Neutrophil (primary cell): Measurements from ENCODE around the gene DR1.
"Not testable (repeated sequence)": the region's sequence is repeated elsewhere in the genome, so short reads cannot be mapped to it uniquely, and the experiment has no call there.

Source experiments
- H3K27ac ChIP-seq: fragments of 200-600 bp; sonication (generic); 2 replicates; pipeline ENCODE4 v1.5.1; 2016; ENCODE audit warnings: mild to moderate bottlenecking, moderate library complexity
- H3K27me3 ChIP-seq: fragments of 200-600 bp; sonication (generic); 2 replicates; pipeline ENCODE4 v1.6.0; 2016; ENCODE audit warnings: mild to moderate bottlenecking
- H3K36me3 ChIP-seq: fragments of 200-600 bp; sonication (generic); 2 replicates; pipeline ENCODE4 v1.5.1; 2017
- H3K4me1 ChIP-seq, 2 experiments: fragments of 200-600 bp in 1 of 2; sonication (generic) in 1 of 2; 1 replicate in 1 of 2; 2 replicates in 1 of 2; pipeline versions ENCODE4 v1.5.1 to v1.6.1; 2013 to 2016; ENCODE audit warnings: low read depth in 1 of 2, low read length in 1 of 2, mild to moderate bottlenecking in 1 of 2, moderate library complexity in 1 of 2; ENCODE audit not compliant: control insufficient read depth in 1 of 2, insufficient read depth in 1 of 2
- H3K4me3 ChIP-seq, 2 experiments: fragments of 200-600 bp in 1 of 2; sonication (generic) in 1 of 2; 1 replicate in 1 of 2; 2 replicates in 1 of 2; pipeline ENCODE4 v1.5.1; 2013 to 2016; ENCODE audit warnings: low read depth in 1 of 2, low read length in 1 of 2, mild to moderate bottlenecking in 1 of 2, moderate library complexity in 1 of 2
- H3K9me3 ChIP-seq: fragments of 200-600 bp; sonication (generic); 2 replicates; pipeline ENCODE4 v1.5.1; 2016
- TF ChIP-seq, protein P1 (sequence below): fragments of 200-600 bp; sonication (generic); IDR thresholded peaks from 2 replicates; pipeline ENCODE4 v1.5.1; 2016; ENCODE audit warnings: antibody characterized with exemption

The DR1 gene

DNA sequence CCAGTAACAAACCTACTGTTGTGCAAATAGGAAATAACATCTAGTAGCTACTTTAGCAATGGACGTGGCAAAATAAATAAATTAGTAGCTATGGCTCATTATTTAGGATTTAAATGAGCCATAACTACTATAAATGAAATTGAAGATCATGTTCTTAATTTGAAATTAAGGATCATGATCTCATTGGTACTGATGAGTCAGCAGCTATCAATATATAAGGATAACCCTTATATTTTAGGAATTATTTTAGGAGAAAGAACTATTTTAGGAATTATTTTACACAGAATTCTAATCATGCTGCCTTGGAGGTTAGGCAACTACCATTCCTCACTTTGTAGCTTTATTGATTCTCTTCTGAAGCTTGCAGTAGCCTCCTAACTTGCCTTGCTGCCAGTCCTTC, 24.0 kb downstream of the DR1 start:
- Histone ChIP-seq H3K4me3 (no peak overlapping the region), H3K4me1 (peaks cover 10 to 11% of the 10 kb centered on the region in 2 experiments), H3K36me3 (peaks cover 35% of the 10 kb centered on the region), H3K27ac (no peak overlapping the region), H3K27me3 (no peaks in the 10 kb centered on the region), H3K9me3 (no peaks in the 10 kb centered on the region)
- TF ChIP-seq, protein P1, sequence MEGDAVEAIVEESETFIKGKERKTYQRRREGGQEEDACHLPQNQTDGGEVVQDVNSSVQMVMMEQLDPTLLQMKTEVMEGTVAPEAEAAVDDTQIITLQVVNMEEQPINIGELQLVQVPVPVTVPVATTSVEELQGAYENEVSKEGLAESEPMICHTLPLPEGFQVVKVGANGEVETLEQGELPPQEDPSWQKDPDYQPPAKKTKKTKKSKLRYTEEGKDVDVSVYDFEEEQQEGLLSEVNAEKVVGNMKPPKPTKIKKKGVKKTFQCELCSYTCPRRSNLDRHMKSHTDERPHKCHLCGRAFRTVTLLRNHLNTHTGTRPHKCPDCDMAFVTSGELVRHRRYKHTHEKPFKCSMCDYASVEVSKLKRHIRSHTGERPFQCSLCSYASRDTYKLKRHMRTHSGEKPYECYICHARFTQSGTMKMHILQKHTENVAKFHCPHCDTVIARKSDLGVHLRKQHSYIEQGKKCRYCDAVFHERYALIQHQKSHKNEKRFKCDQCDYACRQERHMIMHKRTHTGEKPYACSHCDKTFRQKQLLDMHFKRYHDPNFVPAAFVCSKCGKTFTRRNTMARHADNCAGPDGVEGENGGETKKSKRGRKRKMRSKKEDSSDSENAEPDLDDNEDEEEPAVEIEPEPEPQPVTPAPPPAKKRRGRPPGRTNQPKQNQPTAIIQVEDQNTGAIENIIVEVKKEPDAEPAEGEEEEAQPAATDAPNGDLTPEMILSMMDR = no peak

DNA sequence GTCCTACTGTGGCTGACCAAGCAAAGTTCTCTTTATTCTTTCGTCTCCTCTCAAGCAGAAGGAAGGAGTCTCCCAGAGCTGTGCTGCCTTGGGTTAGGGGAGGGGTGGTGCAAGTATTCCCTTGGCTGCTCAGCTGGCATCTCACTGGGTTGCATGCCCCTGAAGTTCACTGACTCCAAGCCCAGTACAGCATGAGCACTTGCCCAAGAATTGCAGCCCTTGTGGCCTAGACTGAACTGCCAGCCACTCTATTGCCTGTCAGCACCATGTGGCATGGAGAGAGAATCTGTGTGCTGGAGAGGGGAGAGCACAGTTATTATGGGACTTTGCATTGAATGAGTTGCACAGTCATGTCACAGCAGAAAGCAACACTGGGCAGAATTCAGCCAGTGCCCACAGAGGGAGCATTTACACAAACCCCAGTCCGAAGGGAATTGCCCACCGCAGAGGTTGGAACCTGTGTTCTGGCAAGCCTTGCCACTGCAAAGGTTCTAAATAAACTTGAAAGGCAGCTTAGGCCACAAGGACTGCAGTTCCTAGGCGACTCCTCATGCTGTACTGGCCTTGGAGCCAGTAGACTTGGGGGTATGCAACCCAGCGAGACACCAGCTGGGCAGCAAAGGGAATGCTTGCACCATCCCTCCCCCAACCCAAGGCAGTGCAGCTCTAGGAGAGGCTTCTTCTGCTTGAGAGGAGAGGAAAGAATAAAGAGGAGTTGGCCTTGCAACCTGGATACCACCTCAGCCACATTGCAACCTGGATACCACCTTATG, 28.8 kb downstream of the DR1 start:
- Histone ChIP-seq H3K27me3 (no peaks in the 10 kb centered on the region), H3K27ac (no peak overlapping the region), H3K36me3 (no peaks in the 10 kb centered on the region), H3K9me3 (no peaks in the 10 kb centered on the region), H3K4me1 (peaks cover 5% of the 10 kb centered on the region in 2 experiments), H3K4me3 (no peak overlapping the region)
- TF ChIP-seq, protein P1 = no peak

DNA sequence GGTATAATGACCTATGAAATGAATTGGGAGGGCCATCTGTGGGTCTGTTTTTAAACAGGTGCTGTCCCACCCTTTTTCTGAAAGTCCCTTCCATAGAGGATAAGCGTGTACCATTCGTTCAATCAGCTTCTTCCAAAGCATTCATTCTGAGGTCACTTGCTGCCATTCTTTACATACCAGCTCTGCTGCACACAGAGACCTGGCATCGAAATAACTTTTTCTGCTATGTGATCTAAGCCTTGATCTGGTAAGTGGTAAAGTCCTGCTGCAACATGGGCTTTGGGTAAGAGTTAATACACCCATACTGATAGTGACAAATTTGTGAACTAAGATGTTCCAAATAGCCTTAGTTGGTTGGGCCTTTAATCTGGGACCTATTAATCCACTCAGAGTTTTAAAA, 38.9 kb downstream of the DR1 start:
- H3K36me3 ChIP-seq = no peaks in the 10 kb centered on the region
- H3K27ac ChIP-seq = no peak overlapping the region
- no peak overlapping the region for H3K4me3 ChIP-seq
- H3K4me1 ChIP-seq = no peaks in the 10 kb centered on the region
- peaks cover 5% of the 10 kb centered on the region for H3K9me3 ChIP-seq
- TF ChIP-seq, protein P1 = no peak
- no peaks in the 10 kb centered on the region for H3K27me3 ChIP-seq

DNA sequence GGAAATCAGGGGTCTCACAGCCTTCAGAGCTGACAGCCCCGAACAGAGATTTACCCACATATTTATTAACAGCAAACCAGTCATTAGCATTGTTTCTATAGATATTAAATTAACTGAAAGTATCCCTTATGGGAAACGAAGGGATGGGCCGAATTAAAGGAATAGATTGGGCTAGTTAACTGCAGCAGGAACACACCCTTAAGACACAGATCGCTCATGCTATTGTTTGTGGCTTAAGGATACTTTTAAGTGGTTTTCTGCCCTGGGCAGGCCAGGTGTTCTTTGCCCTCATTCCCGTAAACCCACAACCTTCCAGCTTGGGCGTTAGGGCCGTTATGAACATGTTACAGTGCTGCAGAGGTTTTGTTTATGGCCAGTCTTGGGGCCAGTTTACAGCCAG, 40.6 kb downstream of the DR1 start:
- H3K27ac ChIP-seq, H3K9me3 ChIP-seq, H3K27me3 ChIP-seq, H3K36me3 ChIP-seq, H3K4me3 ChIP-seq, H3K4me1 ChIP-seq: not testable (repeated sequence)

DNA sequence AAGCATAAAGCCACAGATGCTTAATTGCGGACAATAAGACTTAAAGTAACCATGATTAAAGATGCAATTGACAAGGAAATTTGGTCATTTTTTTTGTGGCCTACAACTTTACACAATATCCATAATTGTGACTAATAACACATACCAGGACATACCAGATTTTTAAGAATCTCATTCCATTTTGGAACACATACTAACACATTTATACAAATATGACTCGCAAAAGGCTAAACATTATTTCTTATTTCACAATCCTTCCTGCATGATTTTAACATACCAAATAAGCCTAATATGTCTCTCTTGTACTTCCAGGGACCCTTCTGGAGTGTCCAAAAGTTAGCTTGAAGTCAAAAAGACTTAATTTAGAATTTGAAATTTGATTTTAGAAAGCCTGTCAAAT, 48.8 kb downstream of the DR1 start:
- Histone ChIP-seq H3K36me3 (no peaks in the 10 kb centered on the region), H3K4me1 (no peaks in the 10 kb centered on the region), H3K9me3 (no peaks in the 10 kb centered on the region), H3K27ac (no peak overlapping the region), H3K4me3 (no peak overlapping the region), H3K27me3 (no peaks in the 10 kb centered on the region)
- TF ChIP-seq, protein P1 = no peak

DNA sequence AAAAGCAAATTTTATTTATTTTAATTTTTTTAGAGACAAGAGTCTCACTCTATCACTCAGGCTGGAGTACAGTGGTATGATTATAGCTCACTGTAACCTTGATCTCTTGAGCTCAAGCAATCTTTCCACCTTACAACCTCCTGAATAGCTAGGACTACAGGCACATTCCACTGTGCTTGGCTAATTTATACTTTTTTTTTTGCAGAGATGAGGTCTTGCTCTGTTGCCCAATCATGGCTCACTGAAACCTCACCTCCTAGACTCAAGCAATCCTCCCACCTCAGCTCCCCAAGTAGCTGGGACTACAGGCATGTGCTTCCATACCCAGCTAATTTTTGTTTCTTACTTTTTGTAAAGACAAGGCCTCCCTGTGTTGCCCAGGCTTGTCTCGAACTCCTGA, 49.5 kb downstream of the DR1 start:
- no peak overlapping the region for H3K4me3 ChIP-seq
- H3K27ac ChIP-seq = no peak overlapping the region
- no peaks in the 10 kb centered on the region for H3K36me3 ChIP-seq
- no peaks in the 10 kb centered on the region for H3K9me3 ChIP-seq
- H3K4me1 ChIP-seq = no peaks in the 10 kb centered on the region
- no peaks in the 10 kb centered on the region for H3K27me3 ChIP-seq
- TF ChIP-seq, protein P1 = no peak
